KMS-11 (cell line): ENCODE data around the gene ACACA.

Experiments
- H2AFZ ChIP-seq: fragments of 200-600 bp; sonication (generic); 2 replicates; pipeline ENCODE4 v1.6.1; 2016; ENCODE audit warnings: antibody characterized with exemption, mixed run types, low read depth
- H3K27ac ChIP-seq: fragments of 200-600 bp; sonication (generic); 2 replicates; pipeline ENCODE4 v1.6.1; 2016; ENCODE audit warnings: mild to moderate bottlenecking, mixed run types
- H3K27me3 ChIP-seq: fragments of 200-600 bp; sonication (generic); 2 replicates; pipeline ENCODE4 v1.6.1; 2017; ENCODE audit warnings: mild to moderate bottlenecking, low read depth, mixed run types, moderate library complexity; ENCODE audit not compliant: insufficient read depth
- H3K36me3 ChIP-seq: fragments of 200-600 bp; sonication (generic); 2 replicates; pipeline ENCODE4 v1.6.1; 2017; ENCODE audit warnings: mild to moderate bottlenecking, mixed run types; ENCODE audit not compliant: insufficient read depth
- H3K4me1 ChIP-seq: fragments of 200-600 bp; sonication (generic); 2 replicates; pipeline ENCODE4 v1.6.1; 2016; ENCODE audit warnings: mild to moderate bottlenecking, low read depth, mixed run types; ENCODE audit not compliant: poor library complexity, severe bottlenecking
- H3K4me2 ChIP-seq: fragments of 200-600 bp; sonication (generic); 2 replicates; pipeline ENCODE4 v1.7.0; 2016; ENCODE audit warnings: mild to moderate bottlenecking, mixed run types
- H3K4me3 ChIP-seq: fragments of 200-600 bp; sonication (generic); IDR thresholded peaks from 2 replicates; pipeline ENCODE4 v1.6.1; 2017; ENCODE audit warnings: low read depth, low read length, mixed read lengths; ENCODE audit not compliant: insufficient read depth
- H3K79me2 ChIP-seq: fragments of 200-600 bp; sonication (generic); 2 replicates; pipeline ENCODE4 v1.6.1; 2016; ENCODE audit warnings: low read depth, mixed run types; ENCODE audit not compliant: insufficient read depth
- H3K9ac ChIP-seq: fragments of 200-600 bp; sonication (generic); 2 replicates; pipeline ENCODE4 v1.6.1; 2016; ENCODE audit warnings: mild to moderate bottlenecking, mixed run types
- H4K20me1 ChIP-seq: fragments of 200-600 bp; sonication (generic); 2 replicates; pipeline ENCODE4 v1.6.1; 2016; ENCODE audit warnings: mild to moderate bottlenecking, mixed run types; ENCODE audit not compliant: insufficient read depth
- CTCF ChIP-seq: fragments of 200-600 bp; sonication (generic); conservative IDR thresholded peaks from 2 replicates; pipeline ENCODE4 v1.6.1; 2017; ENCODE audit warnings: low read depth, mild to moderate bottlenecking, antibody characterized with exemption, low read length, moderate library complexity, mixed read lengths

Gene ACACA

DNA sequence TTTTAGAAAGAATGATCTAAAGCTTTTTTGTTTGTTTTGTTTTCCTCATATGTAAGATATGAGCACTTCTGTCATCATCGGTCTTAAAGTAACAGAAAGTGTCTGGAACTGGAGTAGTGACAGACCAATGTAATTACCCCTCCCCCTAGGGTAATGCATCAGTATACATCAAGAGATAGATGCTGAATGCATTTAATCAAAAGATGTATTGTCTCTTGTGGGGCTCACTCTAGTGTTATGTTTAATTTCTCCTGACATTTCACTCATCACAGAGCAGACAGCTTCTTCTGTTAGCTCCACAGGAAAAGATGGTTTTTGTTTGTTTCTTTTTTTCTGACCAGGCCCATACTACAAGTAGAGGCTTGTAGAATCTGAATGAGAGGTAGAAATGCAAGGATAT, 199.5 kb downstream of the ACACA start:
- no peak for TF ChIP-seq CTCF
- Histone ChIP-seq H3K27ac (no peak overlapping the region), H3K79me2 (no peaks in the 10 kb centered on the region), H3K36me3 (no peaks in the 10 kb centered on the region), H3K27me3 (no peaks in the 10 kb centered on the region), H2AFZ (no peak overlapping the region), H4K20me1 (no peaks in the 10 kb centered on the region), H3K4me3 (no peak overlapping the region), H3K4me2 (no peak overlapping the region), H3K4me1 (no peaks in the 10 kb centered on the region), H3K9ac (no peak overlapping the region)

- Histone ChIP-seq H2AFZ (no peak overlapping the region), H3K79me2 (no peaks in the 10 kb centered on the region), H3K36me3 (no peaks in the 10 kb centered on the region), H3K27ac (no peak overlapping the region), H3K4me2 (no peak overlapping the region), H3K9ac (no peak overlapping the region), H4K20me1 (no peaks in the 10 kb centered on the region), H3K27me3 (no peaks in the 10 kb centered on the region), H3K4me1 (no peaks in the 10 kb centered on the region), H3K4me3 (no peak overlapping the region)
- TF ChIP-seq CTCF: no peak
These were observed 200.3 kb downstream of the ACACA start for GRCh38 chr17:37206299-37206698.

GRCh38 chr17:37200497-37200896, 206.1 kb downstream of the ACACA start:
- H3K9ac ChIP-seq: no peak overlapping the region
- no peaks in the 10 kb centered on the region for H3K36me3 ChIP-seq
- TF ChIP-seq CTCF: no peak
- H3K79me2 ChIP-seq: no peaks in the 10 kb centered on the region
- no peaks in the 10 kb centered on the region for H3K27me3 ChIP-seq
- no peaks in the 10 kb centered on the region for H3K4me1 ChIP-seq
- H2AFZ ChIP-seq: no peak overlapping the region
- H3K27ac ChIP-seq: no peak overlapping the region
- H3K4me2 ChIP-seq: no peak overlapping the region
- H3K4me3 ChIP-seq: no peak overlapping the region
- no peaks in the 10 kb centered on the region; the same call in 1 of the 2 replicates for H4K20me1 ChIP-seq

DNA sequence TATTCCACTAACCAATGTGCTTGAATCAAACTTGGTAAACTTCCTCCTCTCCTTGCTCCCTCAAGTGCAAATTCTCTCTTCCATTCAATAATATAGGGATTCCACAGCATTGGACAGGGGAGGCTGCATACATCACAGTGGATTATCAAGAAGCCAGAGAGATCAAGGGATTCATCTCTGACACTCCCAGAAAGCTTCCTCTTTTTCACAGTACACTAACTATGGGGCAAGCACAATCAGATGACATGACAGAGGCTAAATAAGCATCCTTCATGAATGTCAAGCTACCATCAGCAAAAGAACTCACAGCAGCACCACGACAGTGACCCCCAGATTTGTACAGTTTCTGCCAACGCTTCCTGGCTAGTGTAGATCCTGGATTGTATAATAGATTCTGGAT, 209.3 kb downstream of the ACACA start:
- Histone ChIP-seq H3K27ac (no peak overlapping the region), H3K4me3 (no peak overlapping the region), H3K27me3 (no peaks in the 10 kb centered on the region), H3K9ac (no peak overlapping the region), H3K4me2 (no peak overlapping the region), H3K4me1 (no peaks in the 10 kb centered on the region), H2AFZ (no peak overlapping the region), H3K36me3 (peaks cover 8% of the 10 kb centered on the region; the same call in 1 of the 2 replicates), H4K20me1 (no peaks in the 10 kb centered on the region; the same call in 1 of the 2 replicates), H3K79me2 (no peaks in the 10 kb centered on the region)
- no peak for TF ChIP-seq CTCF
